RWPE1 (cell line): ENCODE data around the gene DENND1A.

Experiments used
- CTCF ChIA-PET: fragments of 350-600 bp; sonication (Branson Sonifier 250); formaldehyde crosslinking; extraction: SDS; loops from one replicate; lab custom pipeline; 2021; lab: Yijun Ruan, JAX
- POLR2A ChIA-PET: fragments of 400-600 bp; formaldehyde crosslinking; extraction: SDS; loops from one replicate; lab custom pipeline; 2020; ENCODE audit warnings: antibody characterized with exemption; ENCODE audit not compliant: low non-redundant PET; lab: Yijun Ruan, JAX
- DNase-seq: peaks from one replicate; pipeline ENCODE4 v3.0.0; 2012; ENCODE audit warnings: low spot score
- H3K27ac ChIP-seq: fragments of 450-650 bp; 2 replicates; pipeline ENCODE4 v1.5.1; 2017
- CTCF ChIP-seq: fragments of 450-650 bp; conservative IDR thresholded peaks from 2 replicates; pipeline ENCODE4 v1.5.1; 2017; ENCODE audit warnings: low read depth, mild to moderate bottlenecking

Gene DENND1A

GRCh38 chr9:123724211-123724796 is 205.6 kb downstream of the DENND1A start:
- H3K27ac ChIP-seq, result no peak overlapping the region
- POLR2A ChIA-PET, result no interaction called here
- no peak for TF ChIP-seq CTCF
- DNase-seq, result no peak
- CTCF ChIA-PET, result interaction anchor here (0.6 to 2.4 kb wide), 2 partner anchors 37 to 316 kb away, joined by 3 to 10 read pairs; no protein-coding TSS in a partner anchor

GRCh38 chr9:123723135-123723875 is 206.6 kb downstream of the DENND1A start:
- no peak for DNase-seq
- ChIA-PET POLR2A (no interaction called here), CTCF (interaction anchor here (2.4 kb wide), 1 partner anchor 317 kb away, joined by 10 read pairs; no protein-coding TSS in a partner anchor)
- no peak for TF ChIP-seq CTCF
- no peak overlapping the region for H3K27ac ChIP-seq

- TF ChIP-seq CTCF, result no peak
- ChIA-PET CTCF (no interaction called here), POLR2A (no interaction called here)
- no peak overlapping the region for H3K27ac ChIP-seq
- DNase-seq, result no peak
Measured at GRCh38 chr9:123722378-123722777, 207.5 kb downstream of the DENND1A start.

- no peak for DNase-seq
- POLR2A ChIA-PET, result no interaction called here
- CTCF ChIA-PET, result no interaction called here
- H3K27ac ChIP-seq, result no peak overlapping the region
- no peak for TF ChIP-seq CTCF
Measured at GRCh38 chr9:123718188-123718587, 211.7 kb downstream of the DENND1A start.

GRCh38 chr9:123717581-123718175 is 212.2 kb downstream of the DENND1A start:
- DNase-seq, result no peak
- TF ChIP-seq CTCF, result no peak
- no peak overlapping the region for H3K27ac ChIP-seq
- POLR2A ChIA-PET, result no interaction called here
- CTCF ChIA-PET, result no interaction called here

- POLR2A ChIA-PET, result no interaction called here
- no peak for TF ChIP-seq CTCF
- no peak overlapping the region for H3K27ac ChIP-seq
- DNase-seq, result no peak
- CTCF ChIA-PET, result no interaction called here
Measured at GRCh38 chr9:123716339-123716945, 213.5 kb downstream of the DENND1A start.
